ENCODE data around the gene PPIF. TPM values are rescaled to one million over a fixed set of nuclear protein-coding genes. Genes with fewer than 3 reads are reported as not detected.
A peak's percentile ranks its signal among the peaks of the same experiment; 100 is the strongest.

PPIF gene
- total RNA-seq, 1 experiment from 2014 or later = 203 TPM

- intact Hi-C loops (cut with micrococcal nuclease; ENCODE audit: unreplicated experiment) = loop anchor here (1.0 kb wide), 1 partner anchor 25 kb away; the partner anchor contains the start of gene PPIF
- peak overlapping the region; percentile 77 for H3K27ac ChIP-seq
- TF ChIP-seq CTCF (conservative IDR thresholded peaks at IDR 0.05) (no peak), EZH2 (IDR thresholded peaks at IDR 0.05; ENCODE audit: low read depth) (no peak)
- H3F3A ChIP-seq (ENCODE audit: insufficient read depth, low read depth) = peaks cover 51% of the 10 kb centered on the region; the same call in 1 of the 2 replicates
- no peaks in the 10 kb centered on the region for H3K36me3 ChIP-seq (ENCODE audit: low read depth)
- no peaks in the 10 kb centered on the region for H3K79me2 ChIP-seq (ENCODE audit: low read depth)
- no peak for DNase-seq
- H3K9me3 ChIP-seq (ENCODE audit: insufficient read depth, low read depth) = no peaks in the 10 kb centered on the region; the same call in 1 of the 2 replicates
- POLR2A ChIA-PET (ENCODE audit: unreplicated experiment) = no interaction called here
- no peaks in the 10 kb centered on the region for H3K27me3 ChIP-seq (ENCODE audit: insufficient read depth, low read depth)
- peak overlapping the region; percentile 39 for H3K4me2 ChIP-seq
- CTCF ChIA-PET = no interaction called here
- H2AFZ ChIP-seq = no peak overlapping the region
- no TSS peak for BruUV-seq (replicated peaks)
- H3K4me3 ChIP-seq = no peak overlapping the region
- no peaks in the 10 kb centered on the region; the same call in 1 of the 2 replicates for H3K9me2 ChIP-seq (ENCODE audit: insufficient read depth)
- no peaks in the 10 kb centered on the region for H4K20me1 ChIP-seq (ENCODE audit: insufficient read depth)
- peaks cover 67% of the 10 kb centered on the region for H3K4me1 ChIP-seq (replicated peaks; ENCODE audit: insufficient read depth)
Measured at GRCh38 chr10:79321951-79322350, 25.3 kb upstream of the PPIF start.

DNA sequence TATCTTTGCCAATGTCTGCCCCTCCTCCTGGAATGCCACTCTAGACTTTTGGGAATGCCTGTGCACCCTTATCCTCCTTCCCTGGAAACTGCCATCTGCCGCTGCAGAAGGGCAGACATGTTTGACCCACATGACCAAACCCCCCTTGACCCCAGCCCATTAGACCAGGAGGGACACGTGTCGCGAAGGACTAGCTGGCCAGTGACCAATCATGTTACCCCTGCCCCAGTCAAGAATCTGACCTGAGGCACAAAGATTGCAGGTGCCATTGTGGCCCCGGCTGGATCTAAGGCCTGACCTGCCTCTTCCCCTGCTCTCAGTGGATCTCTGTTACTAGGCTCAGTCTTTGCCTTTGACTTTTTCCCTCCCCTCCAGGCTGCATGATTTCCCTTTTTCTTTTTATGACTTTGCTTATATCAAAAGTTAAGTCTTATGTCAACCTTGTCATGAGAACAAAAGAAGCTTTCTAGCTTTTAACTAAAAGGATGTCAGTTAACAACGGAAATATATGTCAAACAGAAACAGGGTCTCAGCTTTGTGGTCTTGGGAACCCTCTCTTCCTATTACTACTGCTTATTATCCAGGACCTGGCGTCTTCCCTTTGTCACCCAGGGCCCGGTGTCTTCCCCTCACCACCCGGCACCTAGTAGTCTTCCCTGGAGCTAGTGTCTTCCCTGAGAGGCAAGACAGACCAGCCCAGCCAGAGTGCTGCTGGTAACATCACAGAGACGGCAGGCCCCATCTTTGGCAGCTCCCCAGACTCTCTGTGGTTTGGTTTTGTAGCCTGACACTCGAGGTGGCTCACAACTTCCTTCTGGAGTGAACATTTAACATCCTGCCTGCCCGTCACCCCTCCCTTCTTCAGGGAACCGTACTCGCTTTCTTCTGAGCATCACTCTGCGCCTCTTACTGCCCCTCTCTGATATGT lies 24.4 kb upstream of the PPIF start:
- no TSS peak for BruUV-seq (replicated peaks)

More for the DNA sequence above, 24.4 kb upstream of the PPIF start:
- no peaks in the 10 kb centered on the region for H3K36me3 ChIP-seq (ENCODE audit: low read depth)
- no peak for TF ChIP-seq CTCF (conservative IDR thresholded peaks at IDR 0.05)
- TF ChIP-seq EZH2 (IDR thresholded peaks at IDR 0.05; ENCODE audit: low read depth) = no peak
- peak overlapping the region; percentile 39; the same call in 1 of the 2 replicates for H3K4me2 ChIP-seq
- no peaks in the 10 kb centered on the region for H3K79me2 ChIP-seq (ENCODE audit: low read depth)
- no peaks in the 10 kb centered on the region; the same call in 1 of the 2 replicates for H3K9me2 ChIP-seq (ENCODE audit: insufficient read depth)
- H4K20me1 ChIP-seq (ENCODE audit: insufficient read depth) = no peaks in the 10 kb centered on the region
- intact Hi-C loops (cut with micrococcal nuclease; ENCODE audit: unreplicated experiment) = no loop called here
- no peaks in the 10 kb centered on the region; the same call in 1 of the 2 replicates for H3K9me3 ChIP-seq (ENCODE audit: insufficient read depth, low read depth)
- H3K4me1 ChIP-seq (replicated peaks; ENCODE audit: insufficient read depth) = peaks cover 58% of the 10 kb centered on the region
- no peaks in the 10 kb centered on the region for H3K27me3 ChIP-seq (ENCODE audit: insufficient read depth, low read depth)
- peak overlapping the region; percentile 77 for H3K27ac ChIP-seq
- no peak overlapping the region for H3K4me3 ChIP-seq
- DNase-seq = peak; percentile 45 to 75
- no peak overlapping the region for H2AFZ ChIP-seq
- CTCF ChIA-PET = no interaction called here
- POLR2A ChIA-PET (ENCODE audit: unreplicated experiment) = interaction anchor here (0.7 kb wide), 1 partner anchor 24 kb away, joined by 3 read pairs; the partner anchor contains the start of gene PPIF
- peaks cover 52% of the 10 kb centered on the region; the same call in 1 of the 2 replicates for H3F3A ChIP-seq (ENCODE audit: insufficient read depth, low read depth)
